ENCODE data around the gene NRL. TPM values are rescaled to one million over a fixed set of nuclear protein-coding genes. Genes with fewer than 3 reads are reported as not detected.

The NRL gene
- polyA plus RNA-seq, 3 donors = 1.1 to 1.5 (median 1.3) TPM

DNA sequence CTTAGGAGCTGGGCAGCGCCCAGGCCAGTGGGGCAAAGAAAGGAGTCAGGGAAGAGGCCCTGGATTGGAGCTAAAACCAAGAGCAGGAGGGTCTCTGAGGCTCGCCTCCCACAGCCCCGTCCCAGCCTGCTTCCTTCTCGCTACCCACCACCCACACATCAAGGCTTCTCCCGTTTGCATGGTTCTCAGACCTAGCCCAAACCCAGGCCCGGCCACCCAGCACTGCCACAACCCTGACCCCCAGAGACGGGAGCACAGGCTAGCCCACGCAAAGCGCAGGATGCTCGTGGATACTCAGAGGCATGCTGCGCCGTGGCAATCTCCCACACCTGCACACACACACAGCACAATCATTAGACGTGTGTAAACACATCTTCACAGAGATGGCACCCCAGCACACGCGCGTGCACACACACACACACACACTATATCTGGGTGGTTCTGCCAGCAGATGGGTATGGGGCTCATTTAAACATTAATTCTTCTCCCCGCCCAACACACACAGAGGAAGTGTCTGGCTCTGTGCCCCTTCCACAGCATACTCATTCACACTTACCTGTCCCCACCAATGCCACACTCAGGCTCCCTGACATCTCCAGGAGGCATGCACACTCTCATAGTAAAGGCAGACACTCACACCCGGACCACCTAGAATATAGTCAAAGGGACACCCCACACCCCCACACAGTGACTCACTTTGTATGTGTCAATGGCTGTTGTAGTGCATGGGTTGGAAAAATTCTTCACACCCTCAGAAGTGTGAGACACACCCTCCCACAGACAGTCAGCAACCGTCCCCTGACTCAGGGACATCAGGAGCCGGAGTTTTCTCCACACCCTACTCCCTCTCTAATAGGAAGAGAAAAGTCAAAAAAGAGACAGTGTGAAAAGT lies 61.8 kb downstream of the NRL start:
- H2AFZ ChIP-seq (ENCODE audit: insufficient read depth, low read depth, low read length, poor library complexity, severe bottlenecking) = peak overlapping the region; percentile 95
- intact Hi-C loops (cut with micrococcal nuclease) = no loop called here
- peaks cover 0 to 2% of the 10 kb centered on the region in 2 donors for H3K36me3 Mint-ChIP-seq

More for the DNA sequence above, 61.8 kb downstream of the NRL start:
- peak overlapping the region in 1 of 3 experiments; percentile 86 for H3K4me3 ChIP-seq (replicated peaks in 1 of 3; ENCODE audit: low read depth in 2 of 3, low read length in 3 of 3)
- peaks cover 13 to 38% (median 23%) of the 10 kb centered on the region in 3 donors for H3K27me3 Mint-ChIP-seq (ENCODE audit: low read depth in 3 of 3)
- no peaks in the 10 kb centered on the region for H3K36me3 ChIP-seq (replicated peaks in 1 of 2; ENCODE audit: control insufficient read depth in 1 of 2, insufficient read depth in 2 of 2, low read length in 2 of 2)
- peak in 1 of 3 donors; percentile 37 for DNase-seq
- H4K20me1 ChIP-seq (ENCODE audit: insufficient read depth, low read length) = no peaks in the 10 kb centered on the region
- H3K9me3 Mint-ChIP-seq = peaks cover 0 to 3% (median 0%) of the 10 kb centered on the region in 7 donors
- H3K9ac ChIP-seq (ENCODE audit: insufficient read depth, low read length, poor library complexity, severe bottlenecking) = peak overlapping the region; percentile 59
- H3K4me1 Mint-ChIP-seq = peaks cover 43% of the 10 kb centered on the region
- peaks cover 36 to 43% of the 10 kb centered on the region in 2 donors for H3K4me1 ChIP-seq (ENCODE audit: control insufficient read depth in 1 of 2, insufficient read depth in 2 of 2, low read length in 2 of 2)
- H3K4me3 Mint-ChIP-seq = peak overlapping the region; percentile 77 to 81
- peak overlapping the region in 1 of 7 donors; percentile 41 for H3K27ac Mint-ChIP-seq
- H3K27ac ChIP-seq (ENCODE audit: low read depth in 1 of 2, low read length in 2 of 2) = no peak overlapping the region
- H3K79me2 ChIP-seq (ENCODE audit: insufficient read depth, low read length) = no peaks in the 10 kb centered on the region
- WGBS (ENCODE audit: insufficient coverage) = 71% methylated on average over 16 of the region's 20 CpGs
- H3K27me3 ChIP-seq (ENCODE audit: control insufficient read depth in 2 of 2, insufficient read depth in 2 of 2, low read length in 2 of 2) = peaks cover 0 to 19% of the 10 kb centered on the region in 2 donors
- H3K4me2 ChIP-seq (replicated peaks; ENCODE audit: extremely low read depth, low read length, poor library complexity, severe bottlenecking) = peak overlapping the region; percentile 100
- no peak for TF ChIP-seq CTCF (IDR thresholded peaks at IDR 0.05)
- no peaks in the 10 kb centered on the region for H3K9me3 ChIP-seq (replicated peaks in 1 of 2; ENCODE audit: control insufficient read depth in 1 of 2, insufficient read depth in 1 of 2, low read length in 2 of 2)

Measured in CD14-positive monocyte (primary cell).